OCI-LY1 (cell line): ENCODE data around the gene LTA.

Source experiments
- H2AFZ ChIP-seq: fragments of 200-600 bp; sonication (generic), shearing (Covaris generic); 2 replicates; pipeline ENCODE4 v1.6.0; 2014; ENCODE audit warnings: antibody characterized with exemption, mild to moderate bottlenecking, low read length
- H3F3A ChIP-seq: fragments of 200-600 bp; sonication (generic), shearing (Covaris generic); 2 replicates; pipeline ENCODE4 v1.6.0; 2014; ENCODE audit warnings: mild to moderate bottlenecking, antibody characterized with exemption, low read length, moderate library complexity; ENCODE audit not compliant: insufficient read depth
- H3K27ac ChIP-seq: fragments of 200-600 bp; sonication (generic); 2 replicates; pipeline ENCODE4 v1.5.1; 2014; ENCODE audit warnings: low read length, mixed run types, mild to moderate bottlenecking, low read depth; ENCODE audit not compliant: poor library complexity, severe bottlenecking
- H3K27me3 ChIP-seq: fragments of 200-600 bp; sonication (generic); 2 replicates; pipeline ENCODE4 v1.6.0; 2014; ENCODE audit warnings: antibody characterized with exemption, mild to moderate bottlenecking, low read length, moderate library complexity; ENCODE audit not compliant: insufficient read depth
- H3K36me3 ChIP-seq: fragments of 200-600 bp; sonication (generic); 2 replicates; pipeline ENCODE4 v1.6.1; 2014; ENCODE audit warnings: mild to moderate bottlenecking, antibody characterized with exemption, low read length, moderate library complexity, mixed read lengths; ENCODE audit not compliant: insufficient read depth
- H3K4me1 ChIP-seq: fragments of 200-600 bp; sonication (generic); 2 replicates; pipeline ENCODE4 v1.5.1; 2014; ENCODE audit warnings: mild to moderate bottlenecking, low read length, moderate library complexity; ENCODE audit not compliant: insufficient read depth, severe bottlenecking
- H3K4me2 ChIP-seq: fragments of 200-600 bp; sonication (generic), shearing (Covaris generic); 2 replicates; pipeline ENCODE4 v1.6.1; 2014; ENCODE audit warnings: low read length
- H3K4me3 ChIP-seq: fragments of 200-600 bp; sonication (generic); 2 replicates; pipeline ENCODE4 v1.5.1; 2014; ENCODE audit warnings: low read length, low read depth, mild to moderate bottlenecking, mixed read lengths; ENCODE audit not compliant: poor library complexity, severe bottlenecking
- H3K79me2 ChIP-seq: fragments of 200-600 bp; shearing (Covaris generic); 2 replicates; pipeline ENCODE4 v1.6.1; 2016; ENCODE audit warnings: mixed run types, low read length, mixed read lengths; ENCODE audit not compliant: insufficient read depth
- H3K9ac ChIP-seq: fragments of 200-600 bp; sonication (generic), shearing (Covaris generic); 2 replicates; pipeline ENCODE4 v1.6.1; 2014; ENCODE audit warnings: mild to moderate bottlenecking, low read length, mixed read lengths
- H3K9me2 ChIP-seq: fragments of 200-600 bp; sonication (generic), shearing (Covaris generic); 2 replicates; pipeline ENCODE4 v1.6.1; 2014; ENCODE audit warnings: low read depth, mild to moderate bottlenecking, low read length, mixed read lengths
- H3K9me3 ChIP-seq: fragments of 200-600 bp; shearing (Covaris generic); 2 replicates; pipeline ENCODE4 v1.6.1; 2014; ENCODE audit warnings: low read length, mixed read lengths
- H4K20me1 ChIP-seq: fragments of 200-600 bp; sonication (generic), shearing (Covaris generic); 2 replicates; pipeline ENCODE4 v1.6.0; 2016; ENCODE audit warnings: mild to moderate bottlenecking, low read length; ENCODE audit not compliant: insufficient read depth
- CTCF ChIP-seq: fragments of 200-600 bp; sonication (generic), shearing (Covaris generic); IDR thresholded peaks from 2 replicates; pipeline ENCODE4 v1.5.1; 2017; ENCODE audit warnings: mild to moderate bottlenecking, antibody characterized with exemption, low read length, moderate library complexity, mixed read lengths
- EZH2 ChIP-seq: fragments of 200-600 bp; sonication (generic), shearing (Covaris generic); IDR thresholded peaks from 2 replicates; pipeline ENCODE4 v1.8.0; 2017; ENCODE audit warnings: borderline replicate concordance, mixed run types, mild to moderate bottlenecking, antibody characterized with exemption, low read length, moderate library complexity, mixed read lengths

Gene LTA

DNA sequence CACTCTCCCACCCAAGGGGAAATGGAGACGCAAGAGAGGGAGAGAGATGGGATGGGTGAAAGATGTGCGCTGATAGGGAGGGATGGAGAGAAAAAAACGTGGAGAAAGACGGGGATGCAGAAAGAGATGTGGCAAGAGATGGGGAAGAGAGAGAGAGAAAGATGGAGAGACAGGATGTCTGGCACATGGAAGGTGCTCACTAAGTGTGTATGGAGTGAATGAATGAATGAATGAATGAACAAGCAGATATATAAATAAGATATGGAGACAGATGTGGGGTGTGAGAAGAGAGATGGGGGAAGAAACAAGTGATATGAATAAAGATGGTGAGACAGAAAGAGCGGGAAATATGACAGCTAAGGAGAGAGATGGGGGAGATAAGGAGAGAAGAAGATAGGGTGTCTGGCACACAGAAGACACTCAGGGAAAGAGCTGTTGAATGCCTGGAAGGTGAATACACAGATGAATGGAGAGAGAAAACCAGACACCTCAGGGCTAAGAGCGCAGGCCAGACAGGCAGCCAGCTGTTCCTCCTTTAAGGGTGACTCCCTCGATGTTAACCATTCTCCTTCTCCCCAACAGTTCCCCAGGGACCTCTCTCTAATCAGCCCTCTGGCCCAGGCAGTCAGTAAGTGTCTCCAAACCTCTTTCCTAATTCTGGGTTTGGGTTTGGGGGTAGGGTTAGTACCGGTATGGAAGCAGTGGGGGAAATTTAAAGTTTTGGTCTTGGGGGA is 4.0 kb downstream of the LTA start:
- TF ChIP-seq CTCF = no peak
- TF ChIP-seq EZH2 = no peak
- no peaks in the 10 kb centered on the region for H3K79me2 ChIP-seq
- no peaks in the 10 kb centered on the region for H3K36me3 ChIP-seq
- H3K4me2 ChIP-seq = peak overlapping the region; percentile 61
- peaks cover 57% of the 10 kb centered on the region for H3K4me1 ChIP-seq
- no peaks in the 10 kb centered on the region for H3K27me3 ChIP-seq
- H3K4me3 ChIP-seq = peak overlapping the region; percentile 60
- H3K9ac ChIP-seq = peak overlapping the region; percentile 63; the same call in 1 of the 2 replicates
- no peaks in the 10 kb centered on the region for H3K9me3 ChIP-seq
- no peaks in the 10 kb centered on the region for H3F3A ChIP-seq
- H2AFZ ChIP-seq = no peak overlapping the region
- H3K27ac ChIP-seq = no peak overlapping the region
- no peaks in the 10 kb centered on the region for H4K20me1 ChIP-seq
- no peaks in the 10 kb centered on the region for H3K9me2 ChIP-seq

- H3K36me3 ChIP-seq = no peaks in the 10 kb centered on the region
- no peak overlapping the region for H3K27ac ChIP-seq
- peak overlapping the region; percentile 61; the same call in 1 of the 2 replicates for H3K4me2 ChIP-seq
- peak overlapping the region; percentile 63; the same call in 1 of the 2 replicates for H3K9ac ChIP-seq
- no peaks in the 10 kb centered on the region for H3K9me2 ChIP-seq
- no peaks in the 10 kb centered on the region for H3K9me3 ChIP-seq
- H3K4me1 ChIP-seq = peaks cover 55% of the 10 kb centered on the region
- no peak overlapping the region for H2AFZ ChIP-seq
- H4K20me1 ChIP-seq = no peaks in the 10 kb centered on the region
- TF ChIP-seq EZH2 (no peak), CTCF (no peak)
- no peaks in the 10 kb centered on the region for H3K79me2 ChIP-seq
- H3F3A ChIP-seq = no peaks in the 10 kb centered on the region
- H3K4me3 ChIP-seq = peak overlapping the region; percentile 60
- H3K27me3 ChIP-seq = no peaks in the 10 kb centered on the region
Observed at GRCh38 chr6:31576897-31577578, 4.9 kb downstream of the LTA start.

DNA sequence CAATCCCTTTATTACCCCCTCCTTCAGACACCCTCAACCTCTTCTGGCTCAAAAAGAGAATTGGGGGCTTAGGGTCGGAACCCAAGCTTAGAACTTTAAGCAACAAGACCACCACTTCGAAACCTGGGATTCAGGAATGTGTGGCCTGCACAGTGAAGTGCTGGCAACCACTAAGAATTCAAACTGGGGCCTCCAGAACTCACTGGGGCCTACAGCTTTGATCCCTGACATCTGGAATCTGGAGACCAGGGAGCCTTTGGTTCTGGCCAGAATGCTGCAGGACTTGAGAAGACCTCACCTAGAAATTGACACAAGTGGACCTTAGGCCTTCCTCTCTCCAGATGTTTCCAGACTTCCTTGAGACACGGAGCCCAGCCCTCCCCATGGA is 5.5 kb downstream of the LTA start:
- Histone ChIP-seq H4K20me1 (no peaks in the 10 kb centered on the region), H3K27me3 (no peaks in the 10 kb centered on the region), H3K4me1 (peaks cover 55% of the 10 kb centered on the region), H3K79me2 (no peaks in the 10 kb centered on the region), H3K4me2 (no peak overlapping the region; the same call in 1 of the 2 replicates), H3K27ac (no peak overlapping the region), H3K4me3 (no peak overlapping the region), H2AFZ (no peak overlapping the region), H3K36me3 (no peaks in the 10 kb centered on the region), H3K9ac (no peak overlapping the region; the same call in 1 of the 2 replicates), H3K9me2 (no peaks in the 10 kb centered on the region), H3K9me3 (no peaks in the 10 kb centered on the region), H3F3A (no peaks in the 10 kb centered on the region)
- TF ChIP-seq CTCF (no peak), EZH2 (no peak)
